Neural progenitor cell (in vitro differentiated cells): ENCODE data around the gene CEP83. TPM values are rescaled to one million over a fixed set of nuclear protein-coding genes. Genes with fewer than 3 reads are reported as not detected.

Experiments used
- DNase-seq: peaks from one replicate; pipeline ENCODE4 v3.0.0-alpha.2; 2016; ENCODE audit warnings: low spot score
- H2AFZ ChIP-seq: fragments of 200-600 bp; sonication (generic); replicated peaks from 2 replicates; pipeline ENCODE4 v1.6.1; 2016; ENCODE audit warnings: antibody characterized with exemption
- H3F3A ChIP-seq: fragments of 200-600 bp; sonication (generic); 2 replicates; pipeline ENCODE4 v1.6.1; 2016; ENCODE audit warnings: antibody characterized with exemption, low read depth
- H3K27ac ChIP-seq: fragments of 200-600 bp; sonication (generic); 2 replicates; pipeline ENCODE4 v1.5.1; 2016; ENCODE audit warnings: mild to moderate bottlenecking
- H3K27me3 ChIP-seq: fragments of 200-600 bp; sonication (generic); 2 replicates; pipeline ENCODE4 v1.6.1; 2016; ENCODE audit warnings: mild to moderate bottlenecking, moderate library complexity
- H3K36me3 ChIP-seq: fragments of 200-600 bp; sonication (generic); 2 replicates; pipeline ENCODE4 v1.5.1; 2016
- H3K4me1 ChIP-seq: fragments of 200-600 bp; sonication (generic); 2 replicates; pipeline ENCODE4 v1.6.1; 2016; ENCODE audit warnings: mixed run types
- H3K4me2 ChIP-seq: fragments of 200-600 bp; sonication (generic); 2 replicates; pipeline ENCODE4 v1.6.1; 2016
- H3K4me3 ChIP-seq: fragments of 200-600 bp; sonication (generic); 2 replicates; pipeline ENCODE4 v1.5.1; 2016
- H3K79me2 ChIP-seq: fragments of 200-600 bp; sonication (generic); 2 replicates; pipeline ENCODE4 v1.6.1; 2016; ENCODE audit warnings: low read depth
- H3K9ac ChIP-seq: fragments of 200-600 bp; sonication (generic); 2 replicates; pipeline ENCODE4 v1.6.1; 2016
- H3K9me3 ChIP-seq: fragments of 200-600 bp; sonication (generic); 2 replicates; pipeline ENCODE4 v1.5.1; 2016; ENCODE audit warnings: low read depth
- H4K20me1 ChIP-seq: fragments of 200-600 bp; sonication (generic); 2 replicates; pipeline ENCODE4 v1.6.1; 2016; ENCODE audit warnings: low read depth
- H3K27ac Mint-ChIP-seq: 3 replicates; pipeline ENCODE4 v1.8.0; 2021; ENCODE audit warnings: mixed read lengths
- H3K27me3 Mint-ChIP-seq: 2 replicates; pipeline ENCODE4 v1.8.0; 2022; ENCODE audit warnings: low read depth, mild to moderate bottlenecking, inconsistent platforms, moderate library complexity, mixed read lengths; ENCODE audit not compliant: insufficient read depth
- H3K36me3 Mint-ChIP-seq: 3 replicates; pipeline ENCODE4 v1.8.0; 2021; ENCODE audit warnings: mixed read lengths
- H3K4me1 Mint-ChIP-seq: 3 replicates; pipeline ENCODE4 v1.8.0; 2021; ENCODE audit warnings: mixed read lengths
- H3K4me3 Mint-ChIP-seq: 3 replicates; pipeline ENCODE4 v1.8.0; 2021; ENCODE audit warnings: mild to moderate bottlenecking, moderate library complexity, mixed read lengths
- H3K9me3 Mint-ChIP-seq: 3 replicates; pipeline ENCODE4 v1.8.0; 2020; ENCODE audit warnings: mixed read lengths
- CTCF ChIP-seq: fragments of 200-600 bp; sonication (generic); IDR thresholded peaks from 2 replicates; pipeline ENCODE4 v1.5.1; 2017; ENCODE audit warnings: antibody characterized with exemption, mild to moderate bottlenecking
- EZH2 ChIP-seq: fragments of 200-600 bp; sonication (generic); IDR thresholded peaks from 2 replicates; pipeline ENCODE4 v1.6.1; 2017; ENCODE audit warnings: antibody characterized with exemption, mild to moderate bottlenecking, moderate library complexity
- EZH2phosphoT487 ChIP-seq: fragments of 200-600 bp; sonication (generic); IDR thresholded peaks from 2 replicates; pipeline ENCODE4 v1.6.1; 2017; ENCODE audit warnings: antibody characterized with exemption
- total RNA-seq: library from RNA; depleted of rRNA; stranded (reverse); fragments of >200 nt; gene quantifications from 2 replicates; pipeline ENCODE4 v1.2.3, GENCODE V29; 2015; ENCODE audit warnings: low replicate concordance

CEP83 gene
- total RNA-seq, 1 donor from 2014 or later = 60.4 TPM

GRCh38 chr12:94504386-94504785, 44.7 kb upstream of the CEP83 start:
- no peaks in the 10 kb centered on the region for H3K4me1 ChIP-seq
- H3K4me3 ChIP-seq = no peak overlapping the region
- H3K27ac ChIP-seq = no peak overlapping the region
- no peaks in the 10 kb centered on the region for H3F3A ChIP-seq
- no peaks in the 10 kb centered on the region for H3K79me2 ChIP-seq
- H4K20me1 ChIP-seq = no peaks in the 10 kb centered on the region
- H3K4me2 ChIP-seq = no peak overlapping the region
- H3K9me3 ChIP-seq = no peaks in the 10 kb centered on the region
- Mint-ChIP-seq H3K36me3 (no peaks in the 10 kb centered on the region), H3K9me3 (peaks cover 4% of the 10 kb centered on the region), H3K4me1 (no peaks in the 10 kb centered on the region), H3K4me3 (no peak overlapping the region), H3K27me3 (peaks cover 4% of the 10 kb centered on the region), H3K27ac (no peak overlapping the region)
- no peak overlapping the region for H2AFZ ChIP-seq
- H3K9ac ChIP-seq = no peak overlapping the region
- no peaks in the 10 kb centered on the region for H3K36me3 ChIP-seq
- no peak for DNase-seq
- TF ChIP-seq EZH2 (no peak), CTCF (no peak), EZH2phosphoT487 (no peak)
- no peaks in the 10 kb centered on the region for H3K27me3 ChIP-seq

GRCh38 chr12:94503619-94504018, 44.0 kb upstream of the CEP83 start:
- no peaks in the 10 kb centered on the region for H3K4me1 ChIP-seq
- H3K4me3 ChIP-seq = no peak overlapping the region
- no peaks in the 10 kb centered on the region for H3K4me1 Mint-ChIP-seq
- no peaks in the 10 kb centered on the region for H3K9me3 ChIP-seq
- H2AFZ ChIP-seq = no peak overlapping the region
- no peak overlapping the region for H3K27ac Mint-ChIP-seq
- H3K27ac ChIP-seq = no peak overlapping the region
- no peaks in the 10 kb centered on the region for H3K27me3 ChIP-seq
- no peak overlapping the region for H3K9ac ChIP-seq
- H3K79me2 ChIP-seq = no peaks in the 10 kb centered on the region
- H3K27me3 Mint-ChIP-seq = peaks cover 4% of the 10 kb centered on the region
- H3F3A ChIP-seq = no peaks in the 10 kb centered on the region
- no peaks in the 10 kb centered on the region for H3K36me3 ChIP-seq
- no peak for DNase-seq
- H3K36me3 Mint-ChIP-seq = no peaks in the 10 kb centered on the region
- H3K4me2 ChIP-seq = no peak overlapping the region
- no peaks in the 10 kb centered on the region for H4K20me1 ChIP-seq
- H3K9me3 Mint-ChIP-seq = peaks cover 5% of the 10 kb centered on the region
- H3K4me3 Mint-ChIP-seq = no peak overlapping the region
- TF ChIP-seq EZH2phosphoT487 = no peak
- TF ChIP-seq EZH2 = no peak
- no peak for TF ChIP-seq CTCF

GRCh38 chr12:94500831-94501567, 41.3 kb upstream of the CEP83 start:
- Histone ChIP-seq H3K27me3 (no peaks in the 10 kb centered on the region), H4K20me1 (no peaks in the 10 kb centered on the region), H3K9ac (no peak overlapping the region), H3K4me3 (no peak overlapping the region), H3K36me3 (no peaks in the 10 kb centered on the region), H2AFZ (no peak overlapping the region), H3K4me1 (no peaks in the 10 kb centered on the region), H3K4me2 (no peak overlapping the region), H3K9me3 (no peaks in the 10 kb centered on the region), H3K79me2 (no peaks in the 10 kb centered on the region), H3F3A (no peaks in the 10 kb centered on the region), H3K27ac (no peak overlapping the region)
- no peaks in the 10 kb centered on the region for H3K36me3 Mint-ChIP-seq
- peaks cover 5% of the 10 kb centered on the region for H3K27me3 Mint-ChIP-seq
- no peak overlapping the region for H3K27ac Mint-ChIP-seq
- TF ChIP-seq CTCF (no peak), EZH2phosphoT487 (no peak), EZH2 (no peak)
- H3K9me3 Mint-ChIP-seq = peaks cover 17% of the 10 kb centered on the region
- DNase-seq = no peak
- no peak overlapping the region for H3K4me3 Mint-ChIP-seq
- no peaks in the 10 kb centered on the region for H3K4me1 Mint-ChIP-seq
